ENCODE results near the gene IRS1. TPM values are rescaled to one million over a fixed set of nuclear protein-coding genes. Genes with fewer than 3 reads are reported as not detected.

IRS1 gene
- total RNA-seq, 4 donors from 2014 or later, result 14.3 to 16.2 (median 15.5) TPM

- no peak for DNase-seq (ENCODE audit: low spot score)
- TF ChIP-seq CTCF (IDR thresholded peaks at IDR 0.05), result no peak
- ATAC-seq (ENCODE audit: low FRiP score), result no peak
Measured at GRCh38 chr2:226746196-226746800, 53.3 kb downstream of the IRS1 start.

DNA sequence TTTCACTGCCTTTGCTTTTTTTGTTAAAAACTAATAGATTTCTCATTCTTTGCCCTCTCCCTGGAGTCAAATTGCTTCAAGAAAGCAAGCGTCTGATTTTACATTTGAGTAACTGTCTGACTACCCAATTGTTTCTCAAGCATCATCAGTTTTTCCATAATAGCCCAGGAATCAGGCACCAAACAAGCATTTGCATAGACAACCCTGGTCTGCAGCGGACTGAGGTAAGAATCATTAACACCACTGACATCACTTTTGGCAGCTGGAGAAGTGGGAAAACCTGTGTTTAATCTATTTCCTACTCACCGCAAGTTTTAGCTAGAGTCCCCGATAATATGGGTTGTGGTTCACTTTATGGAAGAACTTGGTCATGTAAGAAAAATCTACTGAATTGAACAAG is 55.7 kb downstream of the IRS1 start:
- DNase-seq (ENCODE audit: low spot score) (no peak), ATAC-seq (ENCODE audit: low FRiP score) (no peak)
- TF ChIP-seq CTCF (IDR thresholded peaks at IDR 0.05), result no peak

GRCh38 chr2:226742347-226742746 is 57.3 kb downstream of the IRS1 start:
- no peak for TF ChIP-seq CTCF (IDR thresholded peaks at IDR 0.05)
- DNase-seq (ENCODE audit: low spot score), result no peak
- ATAC-seq (ENCODE audit: low FRiP score), result no peak

DNA sequence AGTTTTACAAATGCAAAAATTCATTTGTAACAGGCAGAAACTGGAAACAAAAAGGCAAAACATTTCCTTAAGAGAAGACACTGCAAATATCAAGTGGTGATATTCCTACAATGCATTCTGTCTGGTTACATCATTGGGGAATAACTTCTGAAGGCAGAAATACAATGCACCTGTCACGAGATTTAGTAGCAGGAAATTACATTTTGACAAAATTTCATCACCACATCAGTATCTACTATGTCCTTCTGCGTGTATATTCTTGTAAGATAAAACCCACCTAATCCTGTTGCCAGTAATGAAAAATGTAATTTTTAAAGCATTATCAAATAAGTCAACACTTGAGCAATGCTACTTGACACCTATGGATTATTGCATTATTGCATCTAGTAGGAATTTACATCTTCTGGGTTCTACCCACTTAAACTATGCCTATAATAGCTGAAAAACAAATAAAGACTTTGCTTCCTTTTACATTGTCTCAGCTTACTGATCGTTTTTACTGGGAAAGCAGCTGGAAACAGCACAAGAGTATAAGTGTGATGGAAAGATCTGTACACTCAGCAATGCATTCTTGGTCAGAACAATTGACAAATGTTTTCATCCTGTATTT is 59.5 kb downstream of the IRS1 start:
- DNase-seq (ENCODE audit: low spot score), result no peak
- no peak for ATAC-seq (ENCODE audit: low FRiP score)
- TF ChIP-seq CTCF (IDR thresholded peaks at IDR 0.05), result no peak

DNA sequence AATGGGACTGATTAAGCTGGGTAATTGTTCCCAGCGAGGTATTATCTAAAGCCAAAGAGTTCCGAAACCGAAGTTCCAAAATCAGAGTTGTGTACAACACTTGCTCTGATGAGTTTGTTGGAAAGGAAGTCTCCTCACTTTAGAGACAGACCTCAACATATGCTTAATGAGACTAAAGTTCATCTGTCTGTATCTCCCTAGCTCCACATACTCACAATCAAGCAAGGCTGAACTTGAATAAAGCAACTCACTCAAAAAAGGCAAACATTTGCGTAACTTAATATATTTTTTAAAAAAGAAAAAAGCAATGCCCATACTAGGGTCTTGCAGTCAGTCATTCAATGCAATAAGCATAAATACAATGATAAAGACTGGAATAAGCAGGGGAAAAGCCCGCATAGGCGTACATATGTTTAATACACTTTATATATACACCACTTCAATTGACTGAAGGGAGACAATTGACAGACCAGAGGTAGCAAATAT is 60.0 kb downstream of the IRS1 start:
- DNase-seq (ENCODE audit: low spot score), result no peak
- no peak for TF ChIP-seq CTCF (IDR thresholded peaks at IDR 0.05)
- no peak for ATAC-seq (ENCODE audit: low FRiP score)

GRCh38 chr2:226738821-226739544 is 60.6 kb downstream of the IRS1 start:
- ATAC-seq (ENCODE audit: low FRiP score) (no peak), DNase-seq (ENCODE audit: low spot score) (no peak)
- TF ChIP-seq CTCF (IDR thresholded peaks at IDR 0.05), result no peak

Measured in omental fat pad (tissue), 4 donors.